ENCODE measurements around the gene NOL8.

The NOL8 gene

DNA sequence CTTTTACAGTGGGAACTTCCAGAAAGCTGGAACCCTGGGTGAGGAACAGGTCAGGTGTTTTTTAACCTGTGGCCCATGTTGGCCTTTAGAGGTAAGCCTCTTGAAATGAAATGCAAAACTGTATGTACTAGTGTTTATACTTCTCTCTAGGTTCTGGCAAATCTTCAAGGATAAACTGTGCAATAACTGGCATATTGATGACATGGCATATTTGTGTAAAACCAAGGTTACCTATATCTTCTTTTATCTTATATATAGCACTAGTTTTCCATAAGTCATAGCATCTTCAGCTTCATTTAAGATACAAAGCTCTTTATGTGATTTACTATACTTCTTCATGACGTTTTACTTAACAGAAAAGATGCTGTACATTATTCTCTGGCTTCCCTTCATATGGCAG, 24.2 kb downstream of the NOL8 start:
- ChIA-PET CTCF (no interaction called here), POLR2A (interaction anchor here (1.2 kb wide), 1 partner anchor 26 kb away, joined by 5 read pairs; the partner anchor contains the start of gene CENPP)

DNA sequence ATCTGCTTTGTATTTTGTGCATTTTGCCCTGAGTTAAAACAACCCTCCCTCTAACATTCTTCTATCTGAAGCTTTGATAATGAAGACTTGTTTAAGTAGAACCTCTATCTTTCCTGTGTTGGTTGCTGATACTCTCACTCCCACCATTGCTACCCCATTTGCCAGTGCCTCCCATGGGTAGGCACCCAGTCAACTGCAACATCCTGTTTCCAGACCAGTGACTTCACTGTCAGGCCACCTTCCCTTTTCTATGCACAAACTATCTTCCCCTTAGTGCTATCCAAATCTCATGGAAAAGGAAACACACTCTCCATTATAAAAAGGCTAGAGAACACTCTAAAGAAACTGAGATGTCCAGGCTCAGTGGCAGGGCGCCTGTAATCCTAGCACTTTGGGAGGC, 26.0 kb downstream of the NOL8 start:
- CTCF ChIA-PET, result no interaction called here
- POLR2A ChIA-PET, result no interaction called here
- DNase-seq (ENCODE audit: extremely low spot score), result no peak
- TF ChIP-seq ELF4 (IDR thresholded peaks at IDR 0.05) (no peak), ZNF384 (IDR thresholded peaks at IDR 0.05) (no peak), SUZ12 (IDR thresholded peaks at IDR 0.05) (no peak), FOXK2 (IDR thresholded peaks at IDR 0.05) (no peak), CTBP1 (IDR thresholded peaks at IDR 0.05; ENCODE audit: borderline replicate concordance) (no peak), L3MBTL2 (conservative IDR thresholded peaks at IDR 0.05) (no peak), SP1 (IDR thresholded peaks at IDR 0.05) (no peak), FOXA1 (IDR thresholded peaks at IDR 0.05) (no peak), TARDBP (IDR thresholded peaks at IDR 0.05) (no peak), LEF1 (IDR thresholded peaks at IDR 0.05; ENCODE audit: borderline replicate concordance) (no peak), NFRKB (IDR thresholded peaks at IDR 0.05) (no peak), HDGF (IDR thresholded peaks at IDR 0.05; ENCODE audit: borderline replicate concordance) (no peak), BHLHE40 (IDR thresholded peaks at IDR 0.05; ENCODE audit: borderline replicate concordance) (no peak), FOXM1 (IDR thresholded peaks at IDR 0.05; ENCODE audit: borderline replicate concordance) (no peak)
- TF ChIP-seq, protein P1, sequence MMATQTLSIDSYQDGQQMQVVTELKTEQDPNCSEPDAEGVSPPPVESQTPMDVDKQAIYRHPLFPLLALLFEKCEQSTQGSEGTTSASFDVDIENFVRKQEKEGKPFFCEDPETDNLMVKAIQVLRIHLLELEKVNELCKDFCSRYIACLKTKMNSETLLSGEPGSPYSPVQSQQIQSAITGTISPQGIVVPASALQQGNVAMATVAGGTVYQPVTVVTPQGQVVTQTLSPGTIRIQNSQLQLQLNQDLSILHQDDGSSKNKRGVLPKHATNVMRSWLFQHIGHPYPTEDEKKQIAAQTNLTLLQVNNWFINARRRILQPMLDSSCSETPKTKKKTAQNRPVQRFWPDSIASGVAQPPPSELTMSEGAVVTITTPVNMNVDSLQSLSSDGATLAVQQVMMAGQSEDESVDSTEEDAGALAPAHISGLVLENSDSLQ (IDR thresholded peaks at IDR 0.05), result no peak

More for the DNA sequence above, 24.2 kb downstream of the NOL8 start:
- no peak for DNase-seq (ENCODE audit: extremely low spot score)
- TF ChIP-seq HDGF (IDR thresholded peaks at IDR 0.05; ENCODE audit: borderline replicate concordance) (no peak), LEF1 (IDR thresholded peaks at IDR 0.05; ENCODE audit: borderline replicate concordance) (no peak), ARNT (IDR thresholded peaks at IDR 0.05) (no peak), ZNF384 (IDR thresholded peaks at IDR 0.05) (no peak), CTBP1 (IDR thresholded peaks at IDR 0.05; ENCODE audit: borderline replicate concordance) (no peak), SUZ12 (IDR thresholded peaks at IDR 0.05) (no peak), ELF4 (IDR thresholded peaks at IDR 0.05) (no peak), TARDBP (IDR thresholded peaks at IDR 0.05) (no peak), FOXM1 (IDR thresholded peaks at IDR 0.05; ENCODE audit: borderline replicate concordance) (no peak), FOXK2 (IDR thresholded peaks at IDR 0.05) (no peak), SP1 (IDR thresholded peaks at IDR 0.05) (no peak), BHLHE40 (IDR thresholded peaks at IDR 0.05; ENCODE audit: borderline replicate concordance) (no peak), L3MBTL2 (conservative IDR thresholded peaks at IDR 0.05) (no peak), FOXA1 (IDR thresholded peaks at IDR 0.05) (no peak), NFRKB (IDR thresholded peaks at IDR 0.05) (no peak)
- TF ChIP-seq, protein P1 (IDR thresholded peaks at IDR 0.05), result no peak

DNA sequence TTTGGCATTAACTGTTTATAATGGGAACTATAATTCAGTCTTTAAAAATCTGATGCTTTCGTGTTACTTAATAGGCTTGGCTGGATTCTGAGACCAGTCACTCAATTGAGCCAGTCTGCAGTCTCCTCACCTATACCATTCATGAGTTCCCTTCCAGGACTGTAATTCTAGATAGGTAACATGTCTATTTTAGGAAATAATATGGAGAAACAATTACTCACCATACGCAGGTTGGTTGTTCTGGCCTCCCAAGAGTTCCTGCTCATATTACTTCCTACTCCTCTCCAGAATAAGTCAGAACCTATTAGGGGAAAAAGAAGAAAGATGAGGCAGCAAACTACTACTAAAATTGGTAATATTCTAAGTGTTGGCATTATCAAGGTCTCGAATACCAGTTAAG, 27.1 kb downstream of the NOL8 start:
- ChIA-PET POLR2A (no interaction called here), CTCF (no interaction called here)
- no peak for DNase-seq (ENCODE audit: extremely low spot score)
- TF ChIP-seq ZNF384 (IDR thresholded peaks at IDR 0.05) (no peak), ELF4 (IDR thresholded peaks at IDR 0.05) (no peak), SUZ12 (IDR thresholded peaks at IDR 0.05) (no peak)
- TF ChIP-seq, protein P1 (IDR thresholded peaks at IDR 0.05), result no peak

DNA sequence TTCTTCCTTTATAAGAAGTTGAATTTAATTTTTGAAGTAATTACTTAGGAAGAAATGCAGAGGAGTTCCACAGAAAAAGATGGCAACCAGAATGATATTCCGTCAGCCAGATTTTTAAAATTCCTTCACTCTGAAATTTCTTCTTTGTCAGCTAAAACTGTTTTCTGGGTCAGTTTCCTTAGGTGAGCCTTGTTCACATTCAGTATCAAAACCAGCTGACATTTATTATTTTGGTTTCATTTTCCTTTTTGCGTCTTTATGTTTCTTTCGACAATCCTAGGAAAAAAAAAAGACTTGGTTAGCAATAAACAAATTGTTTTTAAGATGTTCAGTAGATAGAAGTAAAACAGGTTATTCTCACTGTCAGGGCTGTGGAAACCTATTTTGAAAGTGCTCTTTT, 27.5 kb downstream of the NOL8 start:
- ChIA-PET POLR2A (no interaction called here), CTCF (no interaction called here)
- DNase-seq (ENCODE audit: extremely low spot score), result no peak
- TF ChIP-seq CTBP1 (IDR thresholded peaks at IDR 0.05; ENCODE audit: borderline replicate concordance), result no peak

DNA sequence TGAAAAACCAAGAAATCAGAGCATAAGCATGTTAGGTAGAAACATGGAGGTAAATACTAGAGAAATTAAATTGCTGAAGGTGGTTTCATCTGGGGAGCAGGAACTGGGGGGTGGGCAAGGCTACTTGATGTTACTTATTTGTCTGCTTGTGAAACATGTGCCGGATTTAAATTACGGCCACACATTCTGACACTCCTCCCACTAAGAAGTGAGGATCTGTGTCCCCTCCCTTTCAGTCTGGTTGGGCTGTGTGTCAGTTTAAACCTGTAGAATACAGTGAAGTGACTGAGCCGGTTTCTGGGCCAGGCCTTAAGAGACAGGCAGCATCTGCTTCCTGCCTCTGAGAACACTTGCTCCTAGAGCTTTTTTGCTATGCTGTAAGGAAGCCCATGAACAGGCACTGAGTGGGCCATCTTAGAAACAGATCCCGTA, 29.3 kb downstream of the NOL8 start:
- DNase-seq (ENCODE audit: extremely low spot score), result peak; percentile 10
- TF ChIP-seq ELF4 (IDR thresholded peaks at IDR 0.05) (no peak), BHLHE40 (IDR thresholded peaks at IDR 0.05; ENCODE audit: borderline replicate concordance) (no peak), TARDBP (IDR thresholded peaks at IDR 0.05) (no peak), ARNT (IDR thresholded peaks at IDR 0.05) (no peak), FOXK2 (IDR thresholded peaks at IDR 0.05) (no peak), ZNF384 (IDR thresholded peaks at IDR 0.05) (no peak), L3MBTL2 (conservative IDR thresholded peaks at IDR 0.05) (no peak), SP1 (IDR thresholded peaks at IDR 0.05) (no peak), HDGF (IDR thresholded peaks at IDR 0.05; ENCODE audit: borderline replicate concordance) (no peak), FOXA1 (IDR thresholded peaks at IDR 0.05) (no peak), FOXM1 (IDR thresholded peaks at IDR 0.05; ENCODE audit: borderline replicate concordance) (no peak), NFRKB (IDR thresholded peaks at IDR 0.05) (no peak), LEF1 (IDR thresholded peaks at IDR 0.05; ENCODE audit: borderline replicate concordance) (no peak)
- TF ChIP-seq, protein P1 (IDR thresholded peaks at IDR 0.05), result no peak
- POLR2A ChIA-PET, result no interaction called here

DNA sequence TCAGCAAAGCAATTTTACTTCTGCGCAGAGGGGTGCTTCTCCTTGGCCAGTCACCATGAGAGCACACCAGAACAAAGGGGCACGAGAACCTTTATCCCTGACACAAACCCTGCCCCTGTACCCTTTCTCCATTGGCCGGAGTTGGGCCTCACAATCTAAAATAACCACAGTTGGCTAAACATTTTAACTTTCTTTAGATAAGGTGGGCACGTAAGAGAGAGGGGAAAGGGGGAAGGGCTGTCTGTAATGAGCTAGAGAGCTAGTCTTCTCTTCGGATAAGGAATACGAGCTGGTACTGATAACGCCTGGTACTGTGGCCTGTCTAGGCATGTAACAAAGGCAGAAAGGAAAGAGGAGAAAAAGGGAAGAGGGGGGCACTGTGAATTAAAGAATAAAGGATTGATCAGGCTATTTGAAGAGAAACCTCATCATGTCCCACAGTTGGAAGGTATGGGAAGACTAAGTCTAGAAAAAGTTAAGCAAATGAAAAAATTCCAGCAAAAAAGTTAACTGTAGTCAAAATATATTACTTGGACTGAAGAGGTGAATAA, 29.8 kb downstream of the NOL8 start:
- no peak for TF ChIP-seq ZNF384 (IDR thresholded peaks at IDR 0.05)
- TF ChIP-seq LEF1 (IDR thresholded peaks at IDR 0.05; ENCODE audit: borderline replicate concordance), result no peak
- TF ChIP-seq ELF4 (IDR thresholded peaks at IDR 0.05), result no peak
- TF ChIP-seq FOXM1 (IDR thresholded peaks at IDR 0.05; ENCODE audit: borderline replicate concordance), result no peak
- no peak for TF ChIP-seq FOXK2 (IDR thresholded peaks at IDR 0.05)
- TF ChIP-seq, protein P1 (IDR thresholded peaks at IDR 0.05), result no peak
- TF ChIP-seq CTBP1 (IDR thresholded peaks at IDR 0.05; ENCODE audit: borderline replicate concordance), result no peak
- no peak for TF ChIP-seq HDGF (IDR thresholded peaks at IDR 0.05; ENCODE audit: borderline replicate concordance)
- DNase-seq (ENCODE audit: extremely low spot score), result no peak
- POLR2A ChIA-PET, result interaction anchor here (0.9 to 1.3 kb wide), 3 partner anchors 8 to 375 kb away, joined by 3 to 5 read pairs (median 4); partner anchors contain the start of genes CENPP, IPPK and NOL8
- CTCF ChIA-PET, result no interaction called here

More for the DNA sequence above, 29.3 kb downstream of the NOL8 start:
- CTCF ChIA-PET, result no interaction called here
